Trophoblast cell (in vitro differentiated cells and primary cell): ENCODE data around the gene GMIP.
"Not testable (repeated sequence)": the region's sequence is repeated elsewhere in the genome, so short reads cannot be mapped to it uniquely, and the experiment has no call there.

ENCODE experiments used
- DNase-seq, 2 donors: peaks; one replicate each; pipeline ENCODE4 v3.0.0-alpha.2; 2016
- H2AFZ ChIP-seq: 2 replicates; pipeline ENCODE4 v1.6.1; 2013; ENCODE audit warnings: low read length, moderate library complexity, mild to moderate bottlenecking; ENCODE audit not compliant: insufficient read depth, poor library complexity
- H2AK5ac ChIP-seq: 2 replicates; pipeline ENCODE4 v1.6.1; 2013; ENCODE audit warnings: mild to moderate bottlenecking, low read length
- H2BK120ac ChIP-seq: 2 replicates; pipeline ENCODE4 v1.6.1; 2013; ENCODE audit warnings: low read length, mild to moderate bottlenecking, moderate library complexity; ENCODE audit not compliant: insufficient read depth, poor library complexity
- H2BK12ac ChIP-seq: 2 replicates; pipeline ENCODE4 v1.6.1; 2013; ENCODE audit warnings: mild to moderate bottlenecking, low read length, moderate library complexity
- H2BK5ac ChIP-seq: 2 replicates; pipeline ENCODE4 v1.6.1; 2013; ENCODE audit warnings: low read length, low read depth, moderate library complexity, mild to moderate bottlenecking; ENCODE audit not compliant: poor library complexity
- H3K14ac ChIP-seq: 2 replicates; pipeline ENCODE4 v1.6.1; 2013; ENCODE audit warnings: mild to moderate bottlenecking, low read length
- H3K18ac ChIP-seq: 2 replicates; pipeline ENCODE4 v1.6.1; 2013; ENCODE audit warnings: mild to moderate bottlenecking, low read length
- H3K23ac ChIP-seq: 2 replicates; pipeline ENCODE4 v1.6.1; 2013; ENCODE audit warnings: low read length
- H3K27ac ChIP-seq: 2 replicates; pipeline ENCODE4 v1.5.1; 2013; ENCODE audit warnings: low read depth, mild to moderate bottlenecking, inconsistent platforms, low read length, moderate library complexity
- H3K27me3 ChIP-seq: 2 replicates; pipeline ENCODE4 v1.6.1; 2013; ENCODE audit warnings: inconsistent platforms, mild to moderate bottlenecking, low read length, moderate library complexity; ENCODE audit not compliant: insufficient read depth
- H3K36me3 ChIP-seq, 2 experiments: 1 replicate in 1 of 2; 2 replicates in 1 of 2; pipeline ENCODE4 v1.6.1; 2013; ENCODE audit warnings: low read length in 2 of 2, mild to moderate bottlenecking in 2 of 2, moderate library complexity in 1 of 2; ENCODE audit not compliant: insufficient read depth in 2 of 2, control insufficient read depth in 1 of 2
- H3K4ac ChIP-seq: 2 replicates; pipeline ENCODE4 v1.6.1; 2013; ENCODE audit warnings: low read depth, mild to moderate bottlenecking, low read length, moderate library complexity
- H3K4me1 ChIP-seq, 2 experiments: 1 replicate in 1 of 2; 2 replicates in 1 of 2; pipeline ENCODE4 v1.6.1; 2013; ENCODE audit warnings: low read length in 2 of 2, mild to moderate bottlenecking in 2 of 2, moderate library complexity in 1 of 2; ENCODE audit not compliant: insufficient read depth in 2 of 2, control insufficient read depth in 1 of 2
- H3K4me2 ChIP-seq: 2 replicates; pipeline ENCODE4 v1.6.1; 2013; ENCODE audit warnings: inconsistent platforms, mild to moderate bottlenecking, low read length, moderate library complexity
- H3K4me3 ChIP-seq: 2 replicates; pipeline ENCODE4 v1.5.1; 2013; ENCODE audit warnings: mild to moderate bottlenecking, low read depth, low read length, inconsistent platforms
- H3K79me1 ChIP-seq: one replicate; pipeline ENCODE4 v1.6.1; 2013; ENCODE audit warnings: low read length
- H3K79me2 ChIP-seq: 2 replicates; pipeline ENCODE4 v1.6.1; 2013; ENCODE audit warnings: low read length, mild to moderate bottlenecking; ENCODE audit not compliant: control insufficient read depth, insufficient read depth, poor library complexity
- H3K9ac ChIP-seq: 2 replicates; pipeline ENCODE4 v1.6.1; 2013; ENCODE audit warnings: mild to moderate bottlenecking, low read length
- H3K9me3 ChIP-seq: 2 replicates; pipeline ENCODE4 v1.6.1; 2013; ENCODE audit warnings: low read depth, mild to moderate bottlenecking, control low read depth, inconsistent platforms, low read length; ENCODE audit not compliant: insufficient read depth
- H4K12ac ChIP-seq: 2 replicates; pipeline ENCODE4 v1.6.1; 2013; ENCODE audit warnings: low read depth, mild to moderate bottlenecking, low read length, moderate library complexity
- H4K8ac ChIP-seq: 2 replicates; pipeline ENCODE4 v1.6.1; 2013; ENCODE audit warnings: low read depth, mild to moderate bottlenecking, low read length, moderate library complexity
- H4K91ac ChIP-seq: one replicate; pipeline ENCODE4 v1.6.1; 2013; ENCODE audit warnings: low read depth, mild to moderate bottlenecking, low read length, moderate library complexity
- WGBS: extraction: QIAGEN DNeasy Blood & Tissue Kit; methylation state at CpG from one replicate; pipeline ENCODE4 v1.1.7; 2013; ENCODE audit warnings: missing lambda C conversion rate; ENCODE audit not compliant: insufficient read length, insufficient coverage; ENCODE audit errors: extremely low coverage; 5-methylcytosine and 5-hydroxymethylcytosine counted together

The GMIP gene

GRCh38 chr19:19600793-19601330, 42.6 kb downstream of the GMIP start:
- Histone ChIP-seq H3K4me1 (no peaks in the 10 kb centered on the region), H2BK120ac (no peak overlapping the region), H4K91ac (no peak overlapping the region), H3K27ac (no peak overlapping the region), H3K9me3 (no peaks in the 10 kb centered on the region), H3K4me3 (no peak overlapping the region), H3K14ac (no peak overlapping the region), H4K12ac (no peak overlapping the region), H3K36me3 (no peaks in the 10 kb centered on the region), H3K4ac (no peak overlapping the region), H4K8ac (no peak overlapping the region), H3K79me2 (no peaks in the 10 kb centered on the region), H3K18ac (no peak overlapping the region), H3K4me2 (no peak overlapping the region), H3K27me3 (no peaks in the 10 kb centered on the region), H3K9ac (no peak overlapping the region), H2BK12ac (no peak overlapping the region), H2BK5ac (no peak overlapping the region), H3K79me1 (no peaks in the 10 kb centered on the region), H2AFZ (no peak overlapping the region), H3K23ac (no peak overlapping the region), H2AK5ac (no peak overlapping the region)
- WGBS, result no CpG with 5 or more reads among the region's 1 CpG
- DNase-seq, result no peak

- H3K9ac ChIP-seq, H3K18ac ChIP-seq, H3K79me2 ChIP-seq, H2BK5ac ChIP-seq, H4K91ac ChIP-seq, H2BK120ac ChIP-seq, H3K79me1 ChIP-seq, H3K4me3 ChIP-seq, H4K12ac ChIP-seq, H4K8ac ChIP-seq, H3K9me3 ChIP-seq, H3K23ac ChIP-seq, H3K36me3 ChIP-seq, H3K4me2 ChIP-seq, H2AK5ac ChIP-seq, H3K4me1 ChIP-seq, H3K14ac ChIP-seq, H2AFZ ChIP-seq, H3K27me3 ChIP-seq, H3K27ac ChIP-seq, DNase-seq, H2BK12ac ChIP-seq, H3K4ac ChIP-seq: not testable (repeated sequence)
- no CpG with 5 or more reads among the region's 20 CpGs for WGBS
Observed at GRCh38 chr19:19598728-19599451, 44.6 kb downstream of the GMIP start.

DNA sequence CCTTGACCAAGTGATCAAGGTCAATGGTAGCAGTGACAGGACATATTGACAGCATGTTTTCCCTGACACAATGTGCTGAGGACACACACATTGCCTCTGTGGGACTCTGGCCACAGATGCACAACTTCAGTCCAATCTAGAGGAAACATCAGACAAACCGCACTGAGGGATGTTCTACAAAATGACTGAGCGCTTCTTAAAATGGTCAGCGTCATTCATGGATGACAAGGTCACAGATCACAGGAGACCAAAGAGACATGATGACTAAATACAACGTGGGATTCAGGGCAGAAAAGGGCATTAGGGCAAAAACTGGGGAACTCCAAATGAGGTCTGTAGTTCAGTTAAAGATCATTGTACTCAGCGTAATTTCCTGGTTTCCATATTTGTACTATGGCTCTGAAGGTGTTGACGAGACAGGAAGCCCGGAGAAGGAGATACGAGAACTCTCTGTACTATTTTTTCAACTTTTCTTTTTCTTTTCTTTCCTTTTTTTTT, 45.6 kb downstream of the GMIP start:
- Histone ChIP-seq H3K9me3 (no peaks in the 10 kb centered on the region), H4K12ac (no peak overlapping the region), H3K27me3 (no peaks in the 10 kb centered on the region), H4K8ac (no peak overlapping the region), H3K27ac (no peak overlapping the region), H3K23ac (no peak overlapping the region), H2AK5ac (no peak overlapping the region), H3K4ac (no peak overlapping the region), H2AFZ (no peak overlapping the region), H3K4me3 (no peak overlapping the region), H2BK12ac (no peak overlapping the region), H2BK5ac (no peak overlapping the region), H3K4me2 (no peak overlapping the region), H3K14ac (no peak overlapping the region), H2BK120ac (no peak overlapping the region), H3K79me2 (no peaks in the 10 kb centered on the region), H3K9ac (no peak overlapping the region), H3K36me3 (no peaks in the 10 kb centered on the region), H4K91ac (no peak overlapping the region), H3K4me1 (peaks cover 3 to 6% of the 10 kb centered on the region in 2 experiments), H3K18ac (no peak overlapping the region), H3K79me1 (no peaks in the 10 kb centered on the region)
- no peak for DNase-seq
- no CpG with 5 or more reads among the region's 8 CpGs for WGBS

DNA sequence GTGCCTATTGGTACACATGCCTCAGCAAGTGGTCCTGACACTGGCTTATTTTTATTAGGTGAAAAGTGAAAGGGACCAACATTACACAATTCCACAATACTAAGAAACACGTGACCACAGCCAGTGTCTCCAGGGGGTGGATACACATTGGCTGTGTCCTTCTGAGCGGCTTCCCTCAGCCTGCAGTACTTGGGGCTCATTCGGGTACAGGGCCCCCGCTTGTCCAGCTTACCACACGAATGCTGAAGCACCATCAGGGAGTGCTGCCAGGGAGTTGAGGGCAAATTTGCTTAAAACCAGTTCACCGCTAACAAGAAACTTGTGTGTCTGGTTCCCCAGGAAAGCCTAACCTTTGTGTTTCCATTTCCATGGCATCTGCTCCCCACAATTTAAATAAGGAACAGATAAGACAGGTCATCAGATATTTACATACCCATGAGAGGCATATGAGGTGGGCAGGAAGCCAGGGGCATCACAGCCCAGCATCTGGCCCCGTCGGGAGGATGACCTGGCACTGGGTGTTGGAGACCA, 48.2 kb downstream of the GMIP start:
- Histone ChIP-seq H3K4me1 (peaks cover 13 to 16% of the 10 kb centered on the region in 2 experiments), H3K79me1 (no peaks in the 10 kb centered on the region), H3K18ac (no peak overlapping the region), H2BK12ac (no peak overlapping the region), H3K4me2 (no peak overlapping the region), H3K23ac (no peak overlapping the region), H3K27me3 (no peaks in the 10 kb centered on the region), H3K9me3 (no peaks in the 10 kb centered on the region), H2AFZ (no peak overlapping the region), H2BK5ac (no peak overlapping the region), H3K4ac (no peak overlapping the region), H3K9ac (no peak overlapping the region), H2BK120ac (no peak overlapping the region), H4K8ac (no peak overlapping the region), H3K27ac (no peak overlapping the region), H4K12ac (no peak overlapping the region), H3K79me2 (no peaks in the 10 kb centered on the region), H3K36me3 (no peaks in the 10 kb centered on the region), H2AK5ac (no peak overlapping the region), H3K4me3 (no peak overlapping the region), H4K91ac (no peak overlapping the region), H3K14ac (no peak overlapping the region)
- WGBS, result no CpG with 5 or more reads among the region's 8 CpGs
- no peak for DNase-seq
